ENCODE results near the gene CDH23. TPM values are rescaled to one million over a fixed set of nuclear protein-coding genes. Genes with fewer than 3 reads are reported as not detected.

The CDH23 gene
- total and polyA plus RNA-seq, 9 of the 15 experiments (the other 6 are each of a cell fraction or from before 2014, with no cell fraction given) = 0.18 to 1.2 (median 0.47) TPM

- TF ChIP-seq RERE (CRISPR knock-in tag; IDR thresholded peaks at IDR 0.05; ENCODE audit: borderline replicate concordance) = no peak
- no peak for TF ChIP-seq ZNF347 (CRISPR knock-in tag; IDR thresholded peaks at IDR 0.05; ENCODE audit: low read depth)
- TF ChIP-seq FIP1L1 (IDR thresholded peaks at IDR 0.05; ENCODE audit: low read depth, low read length, poor library complexity, severe bottlenecking) = no peak
- TF ChIP-seq BRD9 (IDR thresholded peaks at IDR 0.05; ENCODE audit: low read depth, partially characterized antibody) = no peak
- TF ChIP-seq ARID1B (IDR thresholded peaks at IDR 0.05) = no peak
- TF ChIP-seq SMC3 (conservative IDR thresholded peaks at IDR 0.05; ENCODE audit: insufficient read depth, low read depth, low read length) = no peak
- TF ChIP-seq DPF2 (IDR thresholded peaks at IDR 0.05) = no peak
- TF ChIP-seq E2F4 (CRISPR knock-in tag; IDR thresholded peaks at IDR 0.05; ENCODE audit: low read depth) = no peak
- no peak for TF ChIP-seq HDAC8 (tag; IDR thresholded peaks at IDR 0.05)
- no peak for TF ChIP-seq DMBX1 (CRISPR knock-in tag; IDR thresholded peaks at IDR 0.05; ENCODE audit: borderline replicate concordance)
- TF ChIP-seq TAL1 (IDR thresholded peaks at IDR 0.05) = no peak
- TF ChIP-seq THAP7 (CRISPR knock-in tag; IDR thresholded peaks at IDR 0.05) = no peak
- no peak for TF ChIP-seq SIN3A (IDR thresholded peaks at IDR 0.05; ENCODE audit: borderline replicate concordance in 2 of 2, control insufficient read depth in 1 of 2, low read depth in 2 of 2, low read length in 2 of 2)
- TF ChIP-seq ZNF384 (IDR thresholded peaks at IDR 0.05; ENCODE audit: low read depth, low read length) = no peak
- no peak for TF ChIP-seq CREBBP (IDR thresholded peaks at IDR 0.05; ENCODE audit: low read depth, low read length)
- no peak for TF ChIP-seq POLR2A (conservative IDR thresholded peaks at IDR 0.05)
- TF ChIP-seq ZNF274 (IDR thresholded peaks at IDR 0.05; ENCODE audit: borderline replicate concordance, low read depth, low read length) = no peak
- TF ChIP-seq E4F1 (CRISPR knock-in tag; IDR thresholded peaks at IDR 0.05; ENCODE audit: borderline replicate concordance) = no peak
Measured at GRCh38 chr10:71692598-71693306, 296.0 kb downstream of the CDH23 start (continued).
